Measurements from ENCODE around the gene ATP8A1.
"Not testable (repeated sequence)": the region's sequence is repeated elsewhere in the genome, so short reads cannot be mapped to it uniquely, and the experiment has no call there.

ATP8A1 gene

GRCh38 chr4:42381666-42382065, 275.2 kb downstream of the ATP8A1 start:
- TF ChIP-seq MAX (IDR thresholded peaks at IDR 0.05; ENCODE audit: low read depth, low read length): no peak
- TF ChIP-seq POLR2A (IDR thresholded peaks at IDR 0.05; ENCODE audit: extremely low read depth, insufficient read length): no peak
- TF ChIP-seq CTCF (IDR thresholded peaks at IDR 0.05; ENCODE audit: low read depth, low read length): no peak
- no peak for TF ChIP-seq MYC (IDR thresholded peaks at IDR 0.05; ENCODE audit: low read depth, low read length)
- DNase-seq (ENCODE audit: low read depth): no peak
- H3K4me3 ChIP-seq (ENCODE audit: low read depth, low read length): no peak overlapping the region

GRCh38 chr4:42377497-42377896, 279.4 kb downstream of the ATP8A1 start:
- no peak overlapping the region for H3K4me3 ChIP-seq (ENCODE audit: low read depth, low read length)
- no peak for TF ChIP-seq MYC (IDR thresholded peaks at IDR 0.05; ENCODE audit: low read depth, low read length)
- TF ChIP-seq POLR2A (IDR thresholded peaks at IDR 0.05; ENCODE audit: extremely low read depth, insufficient read length): no peak
- TF ChIP-seq CTCF (IDR thresholded peaks at IDR 0.05; ENCODE audit: low read depth, low read length): no peak
- no peak for TF ChIP-seq MAX (IDR thresholded peaks at IDR 0.05; ENCODE audit: low read depth, low read length)
- no peak for DNase-seq (ENCODE audit: low read depth)

GRCh38 chr4:42372303-42372702, 284.6 kb downstream of the ATP8A1 start:
- DNase-seq (ENCODE audit: low read depth): not testable (repeated sequence)

GRCh38 chr4:42371305-42372252, 285.3 kb downstream of the ATP8A1 start:
- H3K4me3 ChIP-seq (ENCODE audit: low read depth, low read length): no peak overlapping the region
- peak; percentile 46 for TF ChIP-seq CTCF (IDR thresholded peaks at IDR 0.05; ENCODE audit: low read depth, low read length)
- TF ChIP-seq MYC (IDR thresholded peaks at IDR 0.05; ENCODE audit: low read depth, low read length): no peak
- TF ChIP-seq POLR2A (IDR thresholded peaks at IDR 0.05; ENCODE audit: extremely low read depth, insufficient read length): no peak
- no peak for TF ChIP-seq MAX (IDR thresholded peaks at IDR 0.05; ENCODE audit: low read depth, low read length)
- DNase-seq (ENCODE audit: low read depth): peak; percentile 53

More at GRCh38 chr4:42372303-42372702, 284.6 kb downstream of the ATP8A1 start:
- H3K4me3 ChIP-seq (ENCODE audit: low read depth, low read length): not testable (repeated sequence)

GRCh38 chr4:42369489-42369888, 287.4 kb downstream of the ATP8A1 start:
- TF ChIP-seq MYC (IDR thresholded peaks at IDR 0.05; ENCODE audit: low read depth, low read length) (no peak), POLR2A (IDR thresholded peaks at IDR 0.05; ENCODE audit: extremely low read depth, insufficient read length) (no peak), MAX (IDR thresholded peaks at IDR 0.05; ENCODE audit: low read depth, low read length) (no peak), CTCF (IDR thresholded peaks at IDR 0.05; ENCODE audit: low read depth, low read length) (no peak)
- H3K4me3 ChIP-seq (ENCODE audit: low read depth, low read length): no peak overlapping the region
- no peak for DNase-seq (ENCODE audit: low read depth)

- H3K4me3 ChIP-seq (ENCODE audit: low read depth, low read length): no peak overlapping the region
- no peak for TF ChIP-seq MAX (IDR thresholded peaks at IDR 0.05; ENCODE audit: low read depth, low read length)
- no peak for TF ChIP-seq POLR2A (IDR thresholded peaks at IDR 0.05; ENCODE audit: extremely low read depth, insufficient read length)
- no peak for TF ChIP-seq MYC (IDR thresholded peaks at IDR 0.05; ENCODE audit: low read depth, low read length)
- TF ChIP-seq CTCF (IDR thresholded peaks at IDR 0.05; ENCODE audit: low read depth, low read length): no peak
- no peak for DNase-seq (ENCODE audit: low read depth)
Measured at GRCh38 chr4:42366959-42367358, 289.9 kb downstream of the ATP8A1 start.

All from NB4 (cell line).